Progenitor cell of endocrine pancreas (in vitro differentiated cells): ENCODE data around the gene ADGRB2. TPM values are rescaled to one million over a fixed set of nuclear protein-coding genes. Genes with fewer than 3 reads are reported as not detected.

Experiments
- DNase-seq: peaks from one replicate; pipeline ENCODE4 v3.0.0; 2021; ENCODE audit warnings: low spot score; ENCODE audit not compliant: unreplicated experiment
- H3K27ac Mint-ChIP-seq: 2 replicates; pipeline ENCODE4 v1.8.0; 2021; ENCODE audit warnings: mild to moderate bottlenecking, moderate library complexity, mixed read lengths
- H3K27me3 Mint-ChIP-seq: 2 replicates; pipeline ENCODE4 v1.8.0; 2021; ENCODE audit warnings: mixed read lengths
- H3K36me3 Mint-ChIP-seq: 2 replicates; pipeline ENCODE4 v1.8.0; 2022; ENCODE audit warnings: mixed read lengths; ENCODE audit not compliant: insufficient read depth
- H3K4me1 Mint-ChIP-seq: 2 replicates; pipeline ENCODE4 v1.8.0; 2021; ENCODE audit warnings: low read depth, mixed read lengths
- H3K4me3 Mint-ChIP-seq: 2 replicates; pipeline ENCODE4 v1.8.0; 2021; ENCODE audit warnings: low read depth, mild to moderate bottlenecking, moderate library complexity, mixed read lengths
- H3K9me3 Mint-ChIP-seq: 2 replicates; pipeline ENCODE4 v1.8.0; 2021; ENCODE audit warnings: low read depth, mixed read lengths
- total RNA-seq: library from RNA; stranded (reverse); gene quantifications from 2 replicates; pipeline ENCODE4 v1.2.1, GENCODE V29; 2021
- TF ChIP-seq, protein P1 (sequence below): fragments of 200-600 bp; sonication (generic); IDR thresholded peaks from one replicate; pipeline ENCODE4 v1.5.0; 2021; ENCODE audit warnings: antibody characterized with exemption, mild to moderate bottlenecking; ENCODE audit not compliant: unreplicated experiment

ADGRB2 gene
- total RNA-seq, 1 donor from 2014 or later: 5.5 TPM

DNA sequence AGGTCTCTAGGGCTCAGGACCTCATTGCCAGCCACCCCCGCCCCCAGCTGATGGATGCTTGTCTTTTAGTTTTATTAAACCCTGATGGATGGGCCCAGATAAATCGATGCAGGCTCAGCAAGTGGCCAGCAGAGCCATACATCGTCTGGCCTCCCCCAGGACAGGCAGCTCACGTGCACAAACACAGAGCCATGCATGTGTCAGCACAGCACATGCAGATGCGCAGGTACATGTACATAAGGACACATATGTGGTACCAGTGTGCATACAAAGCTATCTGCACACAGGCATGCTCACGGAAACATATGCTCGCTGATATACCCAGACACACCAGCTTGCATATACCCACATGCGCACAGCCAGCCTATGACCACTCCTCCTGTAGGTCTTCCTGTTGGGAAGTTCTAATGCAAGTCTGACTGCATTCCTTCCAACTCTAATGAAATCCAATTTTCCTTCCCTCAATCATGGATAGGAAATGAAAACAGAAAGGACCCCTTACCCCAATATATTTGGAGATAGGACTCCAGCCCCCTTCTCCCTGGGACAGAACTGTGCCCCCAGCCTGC, 61.2 kb downstream of the ADGRB2 start:
- Mint-ChIP-seq H3K4me1 (peaks cover 9% of the 10 kb centered on the region), H3K27me3 (peaks cover 70% of the 10 kb centered on the region), H3K4me3 (no peak overlapping the region), H3K27ac (no peak overlapping the region), H3K36me3 (no peaks in the 10 kb centered on the region), H3K9me3 (no peaks in the 10 kb centered on the region)
- TF ChIP-seq, protein P1, sequence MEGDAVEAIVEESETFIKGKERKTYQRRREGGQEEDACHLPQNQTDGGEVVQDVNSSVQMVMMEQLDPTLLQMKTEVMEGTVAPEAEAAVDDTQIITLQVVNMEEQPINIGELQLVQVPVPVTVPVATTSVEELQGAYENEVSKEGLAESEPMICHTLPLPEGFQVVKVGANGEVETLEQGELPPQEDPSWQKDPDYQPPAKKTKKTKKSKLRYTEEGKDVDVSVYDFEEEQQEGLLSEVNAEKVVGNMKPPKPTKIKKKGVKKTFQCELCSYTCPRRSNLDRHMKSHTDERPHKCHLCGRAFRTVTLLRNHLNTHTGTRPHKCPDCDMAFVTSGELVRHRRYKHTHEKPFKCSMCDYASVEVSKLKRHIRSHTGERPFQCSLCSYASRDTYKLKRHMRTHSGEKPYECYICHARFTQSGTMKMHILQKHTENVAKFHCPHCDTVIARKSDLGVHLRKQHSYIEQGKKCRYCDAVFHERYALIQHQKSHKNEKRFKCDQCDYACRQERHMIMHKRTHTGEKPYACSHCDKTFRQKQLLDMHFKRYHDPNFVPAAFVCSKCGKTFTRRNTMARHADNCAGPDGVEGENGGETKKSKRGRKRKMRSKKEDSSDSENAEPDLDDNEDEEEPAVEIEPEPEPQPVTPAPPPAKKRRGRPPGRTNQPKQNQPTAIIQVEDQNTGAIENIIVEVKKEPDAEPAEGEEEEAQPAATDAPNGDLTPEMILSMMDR: no peak
- DNase-seq: no peak

DNA sequence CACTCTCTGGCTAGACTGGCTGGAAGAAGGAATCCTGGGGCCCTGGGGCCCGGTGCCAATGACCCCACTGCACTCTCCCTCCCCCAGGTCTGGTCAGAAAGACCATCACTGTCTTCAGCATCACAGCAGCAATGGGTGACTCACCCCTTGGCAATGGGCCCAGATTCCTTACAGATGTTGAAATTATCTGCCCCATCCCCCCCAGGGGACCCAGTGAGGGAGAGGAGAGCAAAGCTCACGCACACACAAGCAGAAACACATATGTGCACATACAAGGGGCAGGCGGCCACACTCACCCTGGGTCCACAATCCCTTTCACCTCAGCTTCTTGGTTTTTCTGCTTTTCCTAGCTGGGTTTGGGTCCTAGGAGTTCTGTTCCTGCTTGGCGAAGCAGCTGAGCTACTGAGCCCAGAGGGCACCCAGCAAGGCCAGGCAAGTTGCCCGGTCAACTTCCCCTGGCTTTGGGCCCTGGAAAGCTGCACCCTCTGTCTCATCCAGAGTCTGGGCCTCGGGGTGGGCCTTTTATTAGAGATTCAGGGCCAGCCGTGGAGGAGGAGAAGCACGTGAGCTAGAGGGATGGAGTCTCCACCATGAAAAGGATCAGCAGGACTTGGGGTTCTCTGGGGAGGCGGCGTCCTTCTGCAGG, 62.9 kb downstream of the ADGRB2 start:
- Mint-ChIP-seq H3K9me3 (no peaks in the 10 kb centered on the region), H3K4me3 (no peak overlapping the region), H3K36me3 (no peaks in the 10 kb centered on the region), H3K27ac (no peak overlapping the region), H3K4me1 (peaks cover 9% of the 10 kb centered on the region), H3K27me3 (peaks cover 63% of the 10 kb centered on the region)
- TF ChIP-seq, protein P1: no peak
- no peak for DNase-seq

DNA sequence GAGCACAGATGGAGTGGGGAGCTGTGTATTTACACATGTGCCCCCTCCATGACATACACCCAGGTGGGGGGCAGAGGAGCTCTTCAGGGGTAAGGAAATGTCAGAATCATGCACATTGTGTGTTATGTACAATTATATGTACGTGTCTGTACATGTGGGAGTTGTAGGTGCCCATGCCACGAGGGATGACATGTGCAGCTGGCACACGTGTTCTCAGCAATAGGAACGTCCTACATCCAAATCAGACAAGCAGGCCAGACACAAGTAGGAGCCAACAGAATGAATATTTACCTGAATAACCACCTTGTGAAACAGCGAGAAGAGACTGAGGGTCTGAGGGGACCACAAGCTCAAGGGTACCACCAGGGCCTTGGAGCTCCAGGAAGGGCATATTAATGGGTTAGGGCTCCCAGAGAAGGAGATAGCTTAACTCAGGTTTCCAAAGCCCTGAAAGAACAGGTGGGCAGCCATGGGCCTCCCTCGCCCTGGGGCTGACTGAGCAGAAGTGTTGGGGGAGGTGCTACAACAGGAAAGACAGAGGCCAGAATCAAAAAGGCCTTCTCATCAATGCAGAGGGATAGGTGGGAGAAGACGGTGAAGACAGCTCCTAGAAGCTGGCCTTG, 63.6 kb downstream of the ADGRB2 start:
- Mint-ChIP-seq H3K4me1 (peaks cover 9% of the 10 kb centered on the region), H3K36me3 (no peaks in the 10 kb centered on the region), H3K4me3 (no peak overlapping the region), H3K9me3 (no peaks in the 10 kb centered on the region), H3K27ac (peak overlapping the region; percentile 91), H3K27me3 (peaks cover 57% of the 10 kb centered on the region)
- TF ChIP-seq, protein P1: no peak
- no peak for DNase-seq

DNA sequence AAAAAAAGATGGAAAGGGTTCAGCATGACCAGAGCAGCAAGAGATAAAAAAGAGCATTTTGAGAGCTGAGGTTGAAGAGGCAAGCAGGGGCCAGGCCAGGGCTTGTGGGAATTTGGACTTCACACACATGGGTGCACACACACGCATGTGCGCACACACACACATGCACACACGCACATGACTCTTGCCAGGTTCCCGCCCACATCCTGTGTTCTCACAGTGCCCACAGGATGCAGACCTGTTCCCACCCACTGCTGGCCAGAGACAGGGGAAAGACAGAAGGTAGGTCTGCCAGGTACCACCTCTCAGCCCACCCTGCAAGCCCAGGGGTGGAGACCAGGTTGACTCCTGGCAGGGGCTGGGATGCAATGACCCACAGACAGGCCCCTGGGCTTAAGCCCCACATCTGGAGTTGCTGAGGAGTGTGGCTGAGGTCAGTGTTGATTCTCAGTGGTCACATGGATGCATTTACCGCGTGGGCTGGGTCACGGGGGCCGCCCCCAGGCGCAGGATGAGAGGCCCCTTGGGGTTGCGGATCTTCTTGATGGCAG, 64.7 kb downstream of the ADGRB2 start:
- TF ChIP-seq, protein P1: no peak
- peaks cover 47% of the 10 kb centered on the region for H3K27me3 Mint-ChIP-seq
- H3K4me3 Mint-ChIP-seq: no peak overlapping the region
- DNase-seq: no peak
- no peak overlapping the region for H3K27ac Mint-ChIP-seq
- no peaks in the 10 kb centered on the region for H3K9me3 Mint-ChIP-seq
- peaks cover 1% of the 10 kb centered on the region for H3K4me1 Mint-ChIP-seq
- no peaks in the 10 kb centered on the region for H3K36me3 Mint-ChIP-seq

DNA sequence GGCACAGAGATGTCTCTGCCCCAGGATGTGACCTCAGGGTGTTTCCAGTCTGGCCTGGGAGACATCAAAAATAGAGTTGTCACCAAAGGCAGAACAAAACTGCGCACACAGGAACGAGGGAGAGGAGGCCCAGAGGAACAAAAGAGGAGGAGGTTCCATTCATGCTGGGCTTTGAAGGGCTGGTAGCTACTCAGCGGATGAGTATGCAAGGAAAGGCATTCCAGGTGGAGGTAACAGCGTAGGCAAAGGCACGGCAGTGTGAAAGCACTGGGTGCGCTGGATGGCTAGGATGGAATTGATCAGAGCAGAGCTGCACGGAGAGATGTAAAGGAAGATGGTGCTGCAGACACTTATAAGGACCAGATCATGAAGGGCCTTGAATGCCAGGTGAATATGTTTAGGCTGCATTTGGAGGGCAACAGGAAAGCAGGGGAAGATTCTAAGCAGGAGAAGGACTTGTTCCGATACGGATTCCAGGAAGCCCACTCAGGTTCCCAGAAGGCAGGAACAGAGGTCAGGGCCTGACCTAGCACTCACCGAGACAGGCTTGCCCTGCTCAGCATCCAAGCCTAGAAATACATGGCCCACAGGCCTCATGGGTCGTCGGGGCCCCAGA, 66.7 kb downstream of the ADGRB2 start:
- H3K9me3 Mint-ChIP-seq: no peaks in the 10 kb centered on the region
- DNase-seq: no peak
- no peak overlapping the region for H3K4me3 Mint-ChIP-seq
- H3K36me3 Mint-ChIP-seq: no peaks in the 10 kb centered on the region
- no peaks in the 10 kb centered on the region for H3K4me1 Mint-ChIP-seq
- H3K27me3 Mint-ChIP-seq: peaks cover 35% of the 10 kb centered on the region
- TF ChIP-seq, protein P1: no peak
- H3K27ac Mint-ChIP-seq: no peak overlapping the region
